Activated naive CD4-positive, alpha-beta T cell treated with anti-CD3 and anti-CD28 coated beads for 36 hours (primary cell): Measurements from ENCODE around the gene GNG7. TPM values are rescaled to one million over a fixed set of nuclear protein-coding genes. Genes with fewer than 3 reads are reported as not detected.
"Not testable (repeated sequence)": the region's sequence is repeated elsewhere in the genome, so short reads cannot be mapped to it uniquely, and the experiment has no call there.

Experiments
- CTCF ChIA-PET: fragments of 350-600 bp; sonication (Branson Sonifier 250); formaldehyde crosslinking; loops from one replicate; lab custom pipeline; 2021; ENCODE audit warnings: antibody characterized with exemption; lab: Charles Lee
- DNase-seq: peaks from one replicate; pipeline ENCODE4 v3.0.0-alpha.2; 2020
- H3K27ac Mint-ChIP-seq: one replicate; pipeline ENCODE4 v1.8.0; 2021; ENCODE audit warnings: mild to moderate bottlenecking, mixed read lengths
- H3K27me3 Mint-ChIP-seq: one replicate; pipeline ENCODE4 v1.8.0; 2021; ENCODE audit warnings: low read depth, mixed read lengths
- H3K36me3 Mint-ChIP-seq: one replicate; pipeline ENCODE4 v1.8.0; 2021; ENCODE audit warnings: low read depth, mixed read lengths
- H3K4me1 Mint-ChIP-seq: one replicate; pipeline ENCODE4 v1.8.0; 2021; ENCODE audit warnings: low read depth, mixed read lengths
- H3K4me3 Mint-ChIP-seq: one replicate; pipeline ENCODE4 v1.8.0; 2021; ENCODE audit warnings: mild to moderate bottlenecking, moderate library complexity, mixed read lengths
- H3K9me3 Mint-ChIP-seq: one replicate; pipeline ENCODE4 v1.8.0; 2021; ENCODE audit warnings: mixed read lengths
- intact Hi-C: fragments of 100-400 bp; cut with micrococcal nuclease; formaldehyde crosslinking; loops from one replicate; pipeline ENCODE4 v1.15.1; 2023
- total RNA-seq, 2 experiments: library from RNA; stranded (reverse); gene quantifications; one replicate each; pipeline ENCODE4 v1.2.3, GENCODE V29; 2021

The GNG7 gene
- total RNA-seq, 2 experiments from 2014 or later: 0.74 to 1.1 TPM

DNA sequence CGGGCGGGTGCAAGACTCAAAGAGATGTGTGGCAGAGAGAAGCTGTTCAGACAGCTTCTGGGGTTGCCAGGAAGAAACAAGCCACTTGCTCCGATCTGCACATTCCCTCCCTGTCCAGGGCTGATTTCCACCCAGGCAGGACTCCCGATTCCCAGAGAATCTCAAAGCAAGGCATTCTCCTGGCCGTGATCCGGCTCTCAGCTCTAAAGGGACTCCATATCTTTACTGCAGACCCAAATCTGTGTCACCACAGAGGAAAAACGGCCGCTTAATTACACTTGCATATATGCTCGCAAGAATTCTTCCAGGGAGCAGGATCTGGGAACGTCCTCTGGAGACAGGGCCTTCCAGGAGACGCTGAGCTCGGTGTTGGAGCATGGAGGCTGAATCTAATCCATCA is 25.7 kb downstream of the GNG7 start:
- intact Hi-C loops: no loop called here
- CTCF ChIA-PET: no interaction called here
- Mint-ChIP-seq H3K27me3 (no peaks in the 10 kb centered on the region), H3K27ac (no peak overlapping the region), H3K4me1 (no peaks in the 10 kb centered on the region), H3K9me3 (peaks cover 6% of the 10 kb centered on the region), H3K4me3 (no peak overlapping the region), H3K36me3 (peaks cover 2% of the 10 kb centered on the region)
- DNase-seq: no peak

DNA sequence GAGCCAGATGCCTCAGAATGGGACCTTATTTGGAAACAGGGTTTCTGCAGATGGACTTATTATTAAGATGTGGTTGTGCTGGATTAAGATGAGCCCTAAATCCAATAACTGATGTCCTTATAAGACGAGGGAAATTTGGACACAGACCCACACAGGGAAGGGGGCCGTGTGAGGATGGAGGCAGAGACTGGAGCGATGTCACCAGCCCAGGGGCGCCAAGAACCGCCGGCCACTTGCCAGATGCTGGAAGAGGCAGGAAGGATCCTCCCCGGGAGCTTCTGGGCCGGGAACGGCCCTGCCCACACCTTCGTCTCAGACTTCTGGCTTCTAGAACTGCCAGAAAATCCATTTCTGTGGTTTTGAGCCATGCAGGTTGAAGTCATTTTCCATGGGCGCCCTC is 26.6 kb downstream of the GNG7 start:
- H3K27ac Mint-ChIP-seq: no peak overlapping the region
- intact Hi-C loops: no loop called here
- no peak for DNase-seq
- H3K4me1 Mint-ChIP-seq: no peaks in the 10 kb centered on the region
- peaks cover 2% of the 10 kb centered on the region for H3K36me3 Mint-ChIP-seq
- no peaks in the 10 kb centered on the region for H3K27me3 Mint-ChIP-seq
- CTCF ChIA-PET: no interaction called here
- no peak overlapping the region for H3K4me3 Mint-ChIP-seq
- H3K9me3 Mint-ChIP-seq: peaks cover 6% of the 10 kb centered on the region

DNA sequence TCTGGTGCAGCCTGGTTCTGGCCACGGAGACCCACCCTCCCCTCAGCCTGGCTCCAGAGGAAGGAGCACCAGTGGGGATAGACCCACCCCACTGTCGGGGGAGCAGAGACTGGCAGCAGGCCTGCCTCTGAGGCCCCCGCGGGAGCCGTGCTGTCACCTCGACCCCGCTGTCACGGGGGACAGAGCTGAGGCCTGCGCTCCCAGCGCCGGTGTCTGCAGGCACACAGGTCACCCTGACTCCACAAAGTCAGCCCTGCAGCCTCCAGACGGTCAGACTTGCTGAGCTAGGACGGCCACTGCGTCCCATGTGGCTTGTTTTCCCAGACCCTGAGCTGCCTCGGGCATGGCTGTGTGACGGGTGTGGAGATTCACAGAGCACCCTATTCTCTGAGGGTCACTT is 32.3 kb downstream of the GNG7 start:
- Mint-ChIP-seq H3K27ac (no peak overlapping the region), H3K9me3 (no peaks in the 10 kb centered on the region)
- intact Hi-C loops: no loop called here

DNA sequence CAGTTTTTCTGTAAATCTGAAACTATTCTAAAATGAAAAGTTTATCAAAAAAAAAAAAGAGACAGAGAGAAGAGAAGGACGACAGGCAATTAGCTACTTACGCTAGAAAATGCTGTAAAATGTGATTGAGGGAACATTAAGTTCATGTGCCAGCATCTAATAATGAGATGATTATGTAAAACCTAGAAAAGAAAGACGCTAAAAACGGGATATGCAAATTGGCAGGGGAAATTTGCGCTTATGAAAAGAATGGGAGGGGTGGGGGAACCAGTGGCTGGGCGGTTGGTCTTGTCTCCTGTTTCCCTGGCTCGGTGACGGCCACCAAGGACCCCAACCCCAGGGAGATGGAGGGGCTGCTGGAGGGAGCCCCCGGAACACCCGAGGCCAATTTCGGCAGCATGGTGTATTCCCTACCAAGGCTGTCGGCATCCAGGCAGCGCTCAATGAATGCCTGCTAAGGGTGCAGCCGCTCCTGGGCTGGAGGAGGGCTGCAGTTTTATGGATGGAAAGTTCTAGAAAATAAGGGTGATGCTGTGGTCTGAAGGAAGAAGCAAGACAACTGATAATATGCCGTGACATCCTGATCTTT is 34.2 kb downstream of the GNG7 start:
- CTCF ChIA-PET: interaction anchor here (0.7 kb wide), 1 partner anchor 222 kb away, joined by 3 read pairs; no protein-coding TSS in a partner anchor
- no peak overlapping the region for H3K4me3 Mint-ChIP-seq
- H3K4me1 Mint-ChIP-seq: no peaks in the 10 kb centered on the region
- intact Hi-C loops: no loop called here
- no peaks in the 10 kb centered on the region for H3K9me3 Mint-ChIP-seq
- H3K27ac Mint-ChIP-seq: no peak overlapping the region
- no peak for DNase-seq
- H3K27me3 Mint-ChIP-seq: no peaks in the 10 kb centered on the region
- H3K36me3 Mint-ChIP-seq: no peaks in the 10 kb centered on the region

More for the DNA sequence above, 32.3 kb downstream of the GNG7 start:
- Mint-ChIP-seq H3K27me3 (no peaks in the 10 kb centered on the region), H3K4me1 (no peaks in the 10 kb centered on the region), H3K4me3 (no peak overlapping the region), H3K36me3 (no peaks in the 10 kb centered on the region)
- DNase-seq: no peak
- CTCF ChIA-PET: no interaction called here

DNA sequence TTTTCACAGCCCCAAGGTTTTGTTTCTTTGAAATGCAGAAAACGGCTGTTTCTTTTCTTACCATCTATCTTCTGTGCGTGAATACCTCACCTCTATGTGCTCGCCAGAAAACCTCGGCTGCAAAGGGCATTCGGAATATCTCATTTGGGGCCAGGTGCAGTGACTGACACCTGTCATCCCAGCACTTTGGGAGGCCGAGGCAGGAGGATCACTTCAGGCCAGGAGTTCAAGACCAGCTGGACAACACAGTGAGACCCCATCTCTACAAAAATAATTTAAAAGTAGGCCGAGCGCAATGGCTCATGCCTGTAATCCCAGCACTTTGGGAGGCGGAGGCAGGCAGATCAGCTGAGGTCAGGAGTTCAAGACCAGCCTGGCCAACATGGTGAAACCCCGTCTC is 35.1 kb downstream of the GNG7 start:
- H3K36me3 Mint-ChIP-seq, intact Hi-C loops, H3K9me3 Mint-ChIP-seq, H3K4me3 Mint-ChIP-seq, H3K27ac Mint-ChIP-seq, H3K4me1 Mint-ChIP-seq, DNase-seq, CTCF ChIA-PET, H3K27me3 Mint-ChIP-seq: not testable (repeated sequence)

DNA sequence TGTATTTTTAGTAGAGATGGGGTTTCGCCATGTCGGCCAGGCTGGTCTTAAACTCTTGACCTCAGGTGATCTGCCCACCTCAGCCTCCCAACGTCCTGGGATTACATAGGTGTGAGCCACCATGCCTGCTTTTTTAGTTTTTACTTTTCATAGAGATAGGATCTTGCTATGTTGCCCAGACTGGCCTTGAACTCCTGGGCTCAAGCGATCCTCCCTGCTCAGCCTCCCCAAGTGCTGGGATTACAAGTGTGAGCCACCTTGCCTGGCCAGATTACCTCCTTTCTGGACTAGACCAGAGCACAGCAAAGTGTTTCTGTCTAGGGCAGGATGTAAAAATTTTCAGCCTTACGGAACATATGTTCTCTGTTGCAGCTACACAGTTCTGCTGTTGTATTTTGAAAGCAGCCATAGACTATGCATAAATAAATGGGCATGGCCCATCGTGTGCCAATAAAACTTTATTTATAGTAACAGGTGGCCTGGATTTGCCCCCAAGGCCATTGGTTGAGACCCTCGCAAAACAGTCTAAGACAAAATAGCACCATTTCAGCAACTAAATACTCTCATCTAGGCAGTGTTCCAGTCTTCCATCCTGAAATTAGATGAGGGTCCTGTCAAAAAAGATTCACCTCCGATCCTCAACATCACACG is 36.0 kb downstream of the GNG7 start:
- CTCF ChIA-PET: no interaction called here
- intact Hi-C loops: no loop called here
- Mint-ChIP-seq H3K27ac (no peak overlapping the region), H3K4me1 (no peaks in the 10 kb centered on the region), H3K36me3 (no peaks in the 10 kb centered on the region), H3K4me3 (no peak overlapping the region), H3K27me3 (no peaks in the 10 kb centered on the region), H3K9me3 (no peaks in the 10 kb centered on the region)
- no peak for DNase-seq

DNA sequence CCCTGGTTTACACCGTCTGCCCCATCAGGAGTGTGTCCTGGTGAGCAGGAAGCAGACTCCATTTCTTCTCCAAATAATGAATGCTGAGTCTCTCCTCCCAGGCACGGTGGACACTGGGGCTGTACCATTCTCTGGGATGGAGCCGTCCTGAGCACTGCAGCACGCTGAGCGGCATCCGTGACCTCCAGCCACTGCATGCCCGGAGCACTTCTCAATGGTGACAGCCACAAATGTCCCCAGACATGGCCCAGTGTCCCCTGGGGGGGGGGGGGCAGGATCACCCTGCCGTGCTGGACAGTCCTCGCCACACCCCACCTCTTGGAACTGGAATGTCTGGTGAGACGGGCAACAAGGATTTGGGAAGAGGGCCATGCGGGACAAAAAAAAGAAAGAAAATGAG is 37.4 kb downstream of the GNG7 start:
- no peaks in the 10 kb centered on the region for H3K9me3 Mint-ChIP-seq
- CTCF ChIA-PET: no interaction called here
- H3K36me3 Mint-ChIP-seq: no peaks in the 10 kb centered on the region
- no peaks in the 10 kb centered on the region for H3K27me3 Mint-ChIP-seq
- no peak overlapping the region for H3K27ac Mint-ChIP-seq
- intact Hi-C loops: no loop called here
- H3K4me3 Mint-ChIP-seq: no peak overlapping the region
- no peak for DNase-seq
- no peaks in the 10 kb centered on the region for H3K4me1 Mint-ChIP-seq

DNA sequence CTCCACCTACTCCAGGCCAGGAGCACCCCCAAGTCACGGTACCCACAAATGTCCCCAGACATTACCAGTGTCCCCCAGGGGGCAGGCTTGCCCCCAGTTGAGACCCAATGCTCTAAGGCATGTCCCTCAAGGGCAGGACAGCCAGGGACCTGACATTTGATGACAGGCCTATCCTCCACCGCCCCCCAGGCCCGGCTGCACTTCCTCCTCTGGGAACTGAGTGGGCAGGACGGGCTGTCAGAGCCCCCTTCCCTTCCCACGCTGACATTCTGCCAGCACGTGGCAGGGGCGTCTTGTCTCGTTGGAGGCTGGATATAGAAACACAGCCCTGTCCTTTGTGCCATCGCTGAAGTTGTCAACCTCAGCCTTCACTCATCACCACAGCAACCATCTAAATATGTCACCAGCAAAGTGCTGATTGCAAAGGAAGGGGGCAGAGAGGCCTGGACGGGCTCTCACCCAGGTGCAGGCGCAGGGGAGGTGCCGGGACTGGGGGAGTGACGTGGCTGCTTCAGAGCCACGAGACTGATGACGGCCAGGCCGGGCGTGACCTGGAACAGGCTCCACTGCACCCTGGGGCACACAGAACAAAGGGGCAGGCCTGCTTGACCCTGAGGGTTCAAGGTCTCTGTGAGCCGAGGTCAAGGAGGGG is 38.4 kb downstream of the GNG7 start:
- no peak overlapping the region for H3K4me3 Mint-ChIP-seq
- DNase-seq: no peak
- H3K9me3 Mint-ChIP-seq: no peaks in the 10 kb centered on the region
- H3K27me3 Mint-ChIP-seq: no peaks in the 10 kb centered on the region
- CTCF ChIA-PET: no interaction called here
- intact Hi-C loops: no loop called here
- H3K27ac Mint-ChIP-seq: no peak overlapping the region
- no peaks in the 10 kb centered on the region for H3K36me3 Mint-ChIP-seq
- H3K4me1 Mint-ChIP-seq: no peaks in the 10 kb centered on the region

DNA sequence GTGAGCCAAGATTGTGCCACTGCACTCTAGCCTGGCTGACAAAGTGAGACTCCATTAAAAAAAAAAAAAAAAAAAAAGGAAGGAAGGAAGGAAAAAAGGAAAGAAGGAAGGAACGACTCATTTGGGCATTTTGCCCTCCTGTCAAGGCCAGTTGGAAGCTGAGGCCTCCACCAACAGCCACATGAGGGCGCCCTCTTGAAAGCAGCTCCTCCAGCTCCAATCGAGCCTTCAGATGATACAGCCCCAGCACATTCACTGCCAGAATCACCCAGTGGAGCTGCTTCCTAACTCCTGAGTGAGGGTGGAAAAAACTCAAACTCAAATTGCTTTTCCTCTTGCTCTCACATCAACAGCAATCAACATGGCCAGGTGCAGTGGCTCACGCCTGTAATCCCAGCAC is 40.9 kb downstream of the GNG7 start:
- no peak overlapping the region for H3K4me3 Mint-ChIP-seq
- no peaks in the 10 kb centered on the region for H3K9me3 Mint-ChIP-seq
- no peaks in the 10 kb centered on the region for H3K27me3 Mint-ChIP-seq
- intact Hi-C loops: no loop called here
- no peak overlapping the region for H3K27ac Mint-ChIP-seq
- CTCF ChIA-PET: interaction anchor here (0.5 to 2.3 kb wide), 6 partner anchors 13 to 350 kb away, joined by 3 to 7 read pairs (median 4); partner anchors contain the start of gene GNG7
- no peaks in the 10 kb centered on the region for H3K4me1 Mint-ChIP-seq
- peak; percentile 61 for DNase-seq
- H3K36me3 Mint-ChIP-seq: no peaks in the 10 kb centered on the region

DNA sequence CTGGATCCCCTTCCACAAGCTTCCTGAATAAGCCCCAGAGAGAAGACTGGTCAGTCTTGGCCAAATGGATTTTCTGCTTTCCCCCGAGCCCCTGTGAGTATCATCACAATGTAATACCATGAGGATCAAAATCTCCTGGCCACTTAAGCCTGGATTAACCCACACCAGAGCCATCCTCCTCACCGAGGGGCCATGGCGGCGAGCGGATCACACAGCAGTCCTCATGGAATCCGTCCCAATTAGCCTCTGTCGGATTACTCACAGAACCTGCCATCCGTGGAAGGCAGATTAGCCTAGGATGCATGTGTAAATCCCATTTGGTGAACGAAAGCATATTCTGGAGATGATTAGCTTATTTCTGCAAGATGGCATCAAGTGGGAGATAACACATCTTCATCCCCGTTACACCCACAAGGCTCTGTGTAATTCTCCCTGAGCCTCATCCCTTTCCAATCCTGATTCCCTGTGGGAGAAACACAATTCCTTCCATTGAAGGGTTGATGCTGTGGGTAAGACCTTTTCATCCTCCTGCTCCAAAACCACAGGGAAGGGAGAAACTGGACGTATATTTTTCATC is 42.5 kb downstream of the GNG7 start:
- Mint-ChIP-seq H3K9me3 (no peaks in the 10 kb centered on the region), H3K36me3 (no peaks in the 10 kb centered on the region), H3K4me1 (no peaks in the 10 kb centered on the region), H3K27ac (no peak overlapping the region), H3K4me3 (no peak overlapping the region), H3K27me3 (no peaks in the 10 kb centered on the region)
- intact Hi-C loops: no loop called here
- CTCF ChIA-PET: interaction anchor here (0.6 to 0.8 kb wide), 2 partner anchors 12 to 109 kb away, joined by 3 read pairs; no protein-coding TSS in a partner anchor
- no peak for DNase-seq

DNA sequence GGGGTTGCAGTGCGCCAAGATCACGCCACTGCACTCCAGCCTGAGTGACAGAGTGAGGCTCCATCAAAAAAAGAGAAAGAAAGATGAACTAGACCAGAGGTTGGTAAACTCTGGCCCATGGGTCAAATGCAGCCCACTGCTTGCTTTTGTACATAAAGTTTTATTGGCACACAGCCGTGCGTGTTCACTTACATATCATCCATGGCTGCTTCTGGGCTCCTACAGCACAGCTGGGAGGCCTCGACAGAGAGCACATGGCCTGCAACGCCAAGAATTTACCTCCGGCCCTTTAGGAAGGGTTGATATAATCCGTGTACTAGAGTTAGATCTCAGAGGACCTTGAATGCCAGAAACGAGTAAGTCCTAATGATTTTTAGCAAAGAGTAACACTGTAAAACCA is 46.0 kb downstream of the GNG7 start:
- DNase-seq: no peak
- no peaks in the 10 kb centered on the region for H3K4me1 Mint-ChIP-seq
- H3K27ac Mint-ChIP-seq: no peak overlapping the region
- CTCF ChIA-PET: no interaction called here
- H3K36me3 Mint-ChIP-seq: no peaks in the 10 kb centered on the region
- H3K4me3 Mint-ChIP-seq: no peak overlapping the region
- H3K27me3 Mint-ChIP-seq: no peaks in the 10 kb centered on the region
- intact Hi-C loops: no loop called here
- H3K9me3 Mint-ChIP-seq: no peaks in the 10 kb centered on the region

DNA sequence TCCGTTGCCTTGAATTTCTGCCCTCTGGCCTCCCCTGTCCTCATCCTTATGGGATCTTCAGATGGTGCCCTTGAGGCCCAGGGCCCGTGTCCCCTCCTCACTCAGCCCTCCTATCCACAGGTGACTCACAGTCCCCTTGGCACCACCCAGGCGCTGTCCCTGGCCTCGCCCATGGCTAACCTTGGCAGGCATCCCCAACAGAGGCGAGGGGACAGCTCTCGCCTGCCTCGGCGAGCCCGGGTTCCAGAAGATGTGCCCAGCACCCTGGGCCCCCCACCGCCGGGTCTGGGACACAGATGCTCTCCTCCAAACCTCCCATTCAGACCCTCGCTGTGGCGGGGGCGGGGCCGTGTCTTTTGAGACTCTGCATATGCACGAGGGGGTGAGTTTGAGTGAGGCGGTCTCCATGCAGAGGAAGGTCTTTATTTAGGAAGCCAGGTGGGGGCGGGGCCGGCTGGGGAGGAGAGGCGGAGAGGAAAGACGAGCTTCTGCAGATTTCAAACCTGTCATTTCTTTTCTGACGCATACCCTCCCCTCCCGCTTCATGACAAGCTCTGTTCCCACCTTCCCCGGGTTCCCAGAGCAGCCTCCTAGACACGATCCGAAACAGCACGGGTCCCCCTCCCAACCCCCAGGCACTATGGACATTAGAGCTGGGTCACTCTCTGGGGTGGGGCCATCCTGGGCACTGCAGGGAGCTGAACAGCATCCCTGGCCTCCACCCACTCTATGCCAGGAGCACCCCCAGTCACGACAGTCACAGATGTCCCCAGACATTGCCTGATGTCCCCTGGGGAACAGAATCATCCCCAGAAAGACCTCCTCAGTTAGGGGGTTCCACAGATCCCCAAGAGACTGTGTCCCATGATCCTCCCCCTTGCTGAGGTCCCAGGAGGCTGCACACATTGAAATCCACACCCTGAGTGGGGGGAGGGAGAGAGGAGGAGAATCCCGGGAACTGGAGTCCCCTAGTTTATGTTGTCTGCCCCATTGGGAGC is 48.5 kb downstream of the GNG7 start:
- Mint-ChIP-seq H3K27me3 (no peaks in the 10 kb centered on the region), H3K27ac (no peak overlapping the region), H3K9me3 (no peaks in the 10 kb centered on the region), H3K4me3 (no peak overlapping the region), H3K36me3 (no peaks in the 10 kb centered on the region), H3K4me1 (no peaks in the 10 kb centered on the region)
- intact Hi-C loops: no loop called here
- CTCF ChIA-PET: interaction anchor here (0.6 to 1.2 kb wide), 3 partner anchors 85 to 346 kb away, joined by 3 to 4 read pairs (median 3); no protein-coding TSS in a partner anchor
- DNase-seq: no peak
